GM18868 (cell line): ENCODE results near the gene PTPRK.
"Not testable (repeated sequence)": the region's sequence is repeated elsewhere in the genome, so short reads cannot be mapped to it uniquely, and the experiment has no call there.

Experiments used
- ATAC-seq: cut with Tn5 transposase; IDR thresholded peaks from one replicate; pipeline ENCODE4 v1.9.1; 2021; ENCODE audit warnings: mild to moderate bottlenecking, moderate library complexity; ENCODE audit not compliant: unreplicated experiment

PTPRK gene

DNA sequence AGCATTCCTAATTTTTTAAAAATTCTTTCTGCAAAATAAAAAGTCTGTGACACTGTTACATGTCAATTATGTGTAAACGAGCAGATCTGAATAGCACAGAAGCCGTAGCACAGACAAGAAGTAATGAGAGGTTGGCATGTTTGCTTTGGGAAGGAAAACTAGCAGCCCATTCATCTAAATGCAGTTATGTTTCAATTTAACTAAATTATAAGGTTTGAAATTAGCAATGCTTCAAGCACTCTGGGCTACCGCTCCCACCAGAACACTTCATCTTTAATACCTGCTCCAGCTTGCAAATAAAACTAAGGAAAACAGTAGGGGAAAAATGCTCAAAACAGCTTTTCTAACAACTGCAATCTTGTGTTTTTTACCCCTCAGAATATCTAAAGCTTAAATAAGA is 73.9 kb downstream of the PTPRK start:
- no peak for ATAC-seq

DNA sequence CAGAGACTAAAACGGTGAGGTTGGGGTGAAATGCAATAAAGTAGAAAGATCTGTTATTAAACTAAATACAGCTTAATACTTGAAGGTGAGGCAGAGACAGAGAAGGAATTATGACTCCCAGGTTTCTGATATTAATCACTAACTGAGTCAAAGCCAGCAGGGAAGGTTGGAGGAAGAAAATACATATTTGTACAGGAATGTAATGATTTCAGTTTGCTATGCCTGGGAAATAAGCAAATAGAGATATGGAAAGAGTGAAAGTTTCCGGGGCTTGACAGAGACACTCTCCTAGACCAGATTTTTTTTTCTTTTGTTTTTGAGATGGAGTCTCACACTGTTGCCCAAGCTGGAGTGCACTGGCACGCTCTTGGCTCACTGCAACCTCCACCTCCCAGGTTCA is 76.8 kb downstream of the PTPRK start:
- ATAC-seq: no peak

- no peak for ATAC-seq
Measured at GRCh38 chr6:128439627-128440026, 80.8 kb downstream of the PTPRK start.

GRCh38 chr6:128438393-128438792 is 82.0 kb downstream of the PTPRK start:
- ATAC-seq: no peak

- ATAC-seq: no peak
Measured at GRCh38 chr6:128437685-128438084, 82.7 kb downstream of the PTPRK start.

DNA sequence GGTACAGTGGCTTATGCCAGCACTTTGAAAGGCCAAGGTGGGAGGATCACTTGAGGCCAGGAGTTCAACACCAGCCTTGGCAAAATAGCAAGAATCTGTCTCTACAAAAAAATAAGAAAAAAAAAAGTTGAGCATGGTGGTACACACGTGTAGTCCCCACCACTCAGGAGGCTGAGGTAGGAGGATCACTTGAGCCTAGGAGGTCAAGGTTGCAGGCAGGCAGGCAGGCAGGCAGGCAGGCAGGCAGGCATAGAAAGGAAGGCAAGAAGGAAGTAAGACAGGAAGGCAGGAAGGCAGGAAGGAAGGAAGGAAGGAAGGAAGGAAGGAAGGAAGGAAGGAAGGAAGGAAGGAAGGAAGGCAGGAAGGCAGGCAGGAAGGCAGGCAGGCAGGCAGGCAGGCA is 85.6 kb downstream of the PTPRK start:
- ATAC-seq: not testable (repeated sequence)

DNA sequence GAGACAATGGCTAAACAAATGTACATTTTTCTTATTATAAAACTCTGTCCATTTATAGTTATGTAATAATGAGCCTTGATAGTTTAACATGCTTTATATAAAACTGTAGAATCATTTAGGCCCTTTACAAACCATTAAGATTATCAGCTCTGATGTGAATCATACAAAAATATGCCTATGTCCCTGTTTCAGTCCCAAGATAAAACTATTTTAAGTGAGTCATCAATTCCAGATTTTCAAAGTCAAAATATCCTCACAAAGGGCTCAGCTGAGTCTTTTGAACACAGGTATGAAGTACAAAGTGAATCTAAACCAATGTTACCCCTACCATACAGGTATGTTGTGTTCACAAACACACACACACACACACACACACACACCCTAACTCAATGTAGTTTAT is 88.0 kb downstream of the PTPRK start:
- no peak for ATAC-seq

DNA sequence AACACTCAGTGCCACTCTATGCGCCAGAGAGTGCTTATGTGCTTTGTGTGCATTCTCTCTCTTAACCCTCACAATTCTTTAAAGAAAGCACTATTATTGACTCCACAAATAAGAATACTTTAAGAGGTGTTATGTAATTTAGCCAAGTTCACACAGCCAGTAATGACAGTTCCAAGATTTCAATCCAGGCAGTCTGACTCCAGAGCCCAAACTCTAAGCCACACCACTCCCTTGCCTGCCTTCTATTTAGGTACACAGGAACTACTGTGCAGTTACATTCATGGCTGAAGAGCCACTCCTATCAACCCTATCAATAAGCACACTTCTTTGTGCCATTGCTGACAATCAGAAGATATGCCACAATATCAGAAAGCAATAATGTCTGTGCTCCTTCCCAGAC is 93.3 kb downstream of the PTPRK start:
- ATAC-seq: no peak

DNA sequence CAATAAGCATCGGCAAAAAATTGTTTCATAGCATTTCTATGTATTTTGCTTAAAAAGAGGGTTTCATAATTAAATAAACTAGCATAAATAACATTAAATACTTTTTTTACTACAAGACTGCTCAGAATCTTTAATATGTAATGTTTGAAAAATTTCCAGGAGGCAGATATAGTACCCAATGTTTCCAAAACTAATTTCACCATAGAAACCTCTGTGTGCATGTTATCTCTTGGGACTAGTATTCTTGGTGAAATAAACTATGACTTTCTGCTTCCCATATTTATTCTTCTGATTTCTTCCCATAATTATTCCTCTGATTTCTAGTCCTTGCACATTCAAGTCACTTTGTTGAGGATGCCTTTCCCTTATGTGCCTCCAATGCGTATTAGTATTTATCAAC is 94.5 kb downstream of the PTPRK start:
- ATAC-seq: no peak

DNA sequence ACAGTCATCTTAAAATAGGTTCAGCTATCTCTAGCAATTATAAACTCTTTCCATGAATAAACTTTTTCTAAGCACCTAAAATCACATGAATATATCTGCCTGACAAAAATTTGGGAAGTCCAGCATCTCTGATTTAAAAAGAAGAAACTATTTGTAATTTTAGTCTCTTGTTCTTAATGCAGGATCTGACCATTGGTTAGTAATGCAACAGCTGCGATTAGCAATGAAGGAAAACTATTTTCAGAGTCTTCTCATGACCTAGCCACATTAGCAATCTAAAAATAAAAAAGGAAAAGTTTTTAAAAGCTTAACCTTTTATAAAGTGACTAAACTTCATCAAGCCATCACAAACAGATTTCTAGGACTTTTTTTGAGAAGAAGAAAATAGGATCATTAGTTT is 97.5 kb downstream of the PTPRK start:
- ATAC-seq: no peak

GRCh38 chr6:128422200-128422599 is 98.2 kb downstream of the PTPRK start:
- ATAC-seq: no peak

DNA sequence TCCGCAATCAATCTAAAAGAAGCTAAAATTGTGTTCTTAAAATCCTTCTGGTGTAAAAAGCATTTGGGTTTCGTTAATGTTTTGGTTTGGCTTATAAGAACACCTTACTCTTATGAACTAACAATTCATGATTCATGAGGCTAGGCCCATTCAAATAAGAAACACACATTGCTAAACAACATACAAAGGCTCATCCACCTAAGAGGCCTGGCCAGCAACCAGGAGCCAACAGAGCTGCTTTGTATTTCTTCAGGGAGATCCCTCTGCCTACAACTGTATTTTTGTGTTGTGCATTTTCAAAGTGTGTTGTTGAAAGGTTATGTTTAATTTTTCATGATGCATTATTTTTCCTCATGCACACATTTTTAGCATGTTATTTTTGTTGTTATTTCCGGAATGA is 98.6 kb downstream of the PTPRK start:
- no peak for ATAC-seq

DNA sequence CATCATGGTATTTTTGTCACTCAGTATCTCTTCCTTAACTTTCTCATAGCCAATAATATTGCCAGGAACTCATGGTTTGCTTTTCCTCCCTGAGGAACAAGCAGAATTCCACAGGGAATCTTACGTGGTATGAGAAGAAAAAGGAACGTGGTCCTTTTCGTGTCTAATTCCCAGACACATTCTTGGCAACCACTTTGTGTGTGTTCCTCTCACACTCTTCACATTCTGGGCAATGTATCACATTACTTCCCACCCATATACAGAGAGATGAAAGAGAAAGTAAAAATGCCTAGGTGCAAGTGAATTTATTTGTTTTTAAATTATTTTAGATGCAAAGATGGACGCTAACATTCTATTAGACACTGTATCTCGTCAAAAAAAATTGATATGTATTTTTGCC is 102.7 kb downstream of the PTPRK start:
- no peak for ATAC-seq

DNA sequence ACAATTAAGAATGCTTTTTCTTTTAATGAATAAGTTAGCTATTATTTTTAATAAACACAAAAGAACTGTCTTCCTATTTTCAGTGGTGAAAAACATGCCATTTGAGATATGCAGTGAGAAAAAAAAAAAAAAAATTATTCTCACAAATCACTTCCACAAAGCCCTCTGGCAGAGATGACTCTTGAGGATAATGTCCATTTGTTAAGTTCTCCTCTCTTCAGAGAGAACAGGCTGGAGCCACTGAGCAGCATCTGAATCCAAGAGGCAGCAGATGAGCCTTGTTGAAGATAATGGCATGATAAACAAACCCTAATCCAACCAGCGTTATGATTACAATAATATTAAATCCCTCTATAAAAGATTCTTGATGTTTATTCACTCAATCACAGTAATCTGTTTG is 105.0 kb downstream of the PTPRK start:
- no peak for ATAC-seq

- ATAC-seq: no peak
Measured at GRCh38 chr6:128414943-128415342, 105.5 kb downstream of the PTPRK start.

GRCh38 chr6:128413291-128413690 is 107.1 kb downstream of the PTPRK start:
- no peak for ATAC-seq

- no peak for ATAC-seq
Measured at GRCh38 chr6:128412680-128413079, 107.7 kb downstream of the PTPRK start.

DNA sequence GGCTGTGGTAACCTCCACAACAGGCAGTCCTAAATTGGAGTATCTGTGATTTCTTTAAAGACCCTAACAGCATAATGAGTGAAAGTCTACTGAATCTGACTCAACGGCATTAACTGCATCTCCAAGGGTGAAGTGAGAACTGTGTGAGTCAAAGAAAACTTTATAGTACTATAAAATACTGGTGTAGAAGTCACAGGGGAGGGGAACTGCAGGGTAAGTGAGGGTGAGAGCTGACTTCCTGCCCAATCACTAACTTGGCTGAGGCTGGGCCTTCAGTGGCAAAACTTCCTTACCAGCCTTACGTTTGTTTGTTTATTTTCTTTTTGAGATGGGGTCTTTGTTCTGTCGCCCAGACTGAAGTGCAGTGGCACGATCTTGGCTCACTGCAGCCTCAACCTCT is 109.8 kb downstream of the PTPRK start:
- no peak for ATAC-seq

GRCh38 chr6:128409003-128409402 is 111.4 kb downstream of the PTPRK start:
- ATAC-seq: no peak

- no peak for ATAC-seq
Measured at GRCh38 chr6:128406453-128406852, 113.9 kb downstream of the PTPRK start.

GRCh38 chr6:128403618-128404444 is 116.6 kb downstream of the PTPRK start:
- peak; percentile 85 for ATAC-seq

- no peak for ATAC-seq
Measured at GRCh38 chr6:128400875-128401274, 119.5 kb downstream of the PTPRK start.

- ATAC-seq: no peak
Measured at GRCh38 chr6:128397996-128398395, 122.4 kb downstream of the PTPRK start.
